A549 (cell line): ENCODE data around the gene PCED1A.

ENCODE experiments used
- CTCF ChIP-seq: fragments of >200 bp; sonication (Bioruptor Twin); formaldehyde crosslinking; IDR thresholded peaks from 3 replicates; pipeline ENCODE4 v1.5.1; 2016
- HDAC2 ChIP-seq: fragments of 200-600 bp; sonication (generic); IDR thresholded peaks from 2 replicates; pipeline ENCODE4 v1.6.1; 2016
- MAZ ChIP-seq: fragments of 150-350 bp; IDR thresholded peaks from 2 replicates; pipeline ENCODE4 v1.6.1; 2014; ENCODE audit warnings: antibody characterized with exemption, low read depth, low read length, borderline replicate concordance
- MYC ChIP-seq: IDR thresholded peaks from 2 replicates; pipeline ENCODE4 v1.6.1; 2012; ENCODE audit warnings: mild to moderate bottlenecking, inconsistent platforms, low read length, improper control_type of control experiment, borderline replicate concordance
- POLR2A ChIP-seq: IDR thresholded peaks from 2 replicates; pipeline ENCODE4 v1.6.1; 2012; ENCODE audit warnings: mild to moderate bottlenecking, low read length
- RAD21 ChIP-seq, 2 experiments: fragments of >200 bp in 1 of 2; sonication (Bioruptor Twin) in 1 of 2; formaldehyde crosslinking in 1 of 2; IDR thresholded peaks in 1 of 2; conservative IDR thresholded peaks in 1 of 2; 2 replicates in 1 of 2; 3 replicates in 1 of 2; pipeline ENCODE4 v1.6.1; 2012 to 2018; ENCODE audit warnings: inconsistent platforms in 1 of 2
- REST ChIP-seq: fragments of 200-600 bp; sonication (generic); IDR thresholded peaks from 2 replicates; pipeline ENCODE4 v1.6.1; 2016; ENCODE audit warnings: antibody characterized with exemption, mild to moderate bottlenecking, moderate library complexity
- TP53 ChIP-seq: fragments of 250-450 bp; sonication (Bioruptor Pico); IDR thresholded peaks from 2 replicates; pipeline ENCODE4 v1.5.0; 2021; ENCODE audit warnings: mild to moderate bottlenecking, moderate library complexity

- TF ChIP-seq RAD21 (conservative IDR thresholded peaks at IDR 0.05 in 1 of 2, IDR thresholded peaks at IDR 0.05 in 1 of 2) (no peak), CTCF (no peak), POLR2A (no peak), HDAC2 (no peak), MYC (no peak), TP53 (CRISPR knock-in tag) (no peak), MAZ (no peak), REST (no peak)
Measured at GRCh38 chr20:2871111-2871465, 30.6 kb upstream of the PCED1A start.
